HL-60 (cell line): Measurements from ENCODE around the gene PAQR5.

ENCODE experiments used
- GABPA ChIP-seq: IDR thresholded peaks from 2 replicates; pipeline ENCODE4 v1.6.1; 2012; ENCODE audit warnings: low read depth
- POLR2AphosphoS5 ChIP-seq: IDR thresholded peaks from 2 replicates; pipeline ENCODE4 v1.6.1; 2012; ENCODE audit warnings: low read depth
- REST ChIP-seq: IDR thresholded peaks from 2 replicates; pipeline ENCODE4 v1.6.1; 2012; ENCODE audit warnings: low read depth; ENCODE audit not compliant: insufficient replicate concordance
- SPI1 ChIP-seq: IDR thresholded peaks from 2 replicates; pipeline ENCODE4 v1.6.1; 2012; ENCODE audit warnings: low read depth, mild to moderate bottlenecking, borderline replicate concordance
- TF ChIP-seq, protein P1 (sequence below): IDR thresholded peaks from one replicate; pipeline ENCODE4 v1.5.1; 2011; ENCODE audit warnings: low read length, control low read depth, inconsistent platforms; ENCODE audit not compliant: insufficient read depth

DNA sequence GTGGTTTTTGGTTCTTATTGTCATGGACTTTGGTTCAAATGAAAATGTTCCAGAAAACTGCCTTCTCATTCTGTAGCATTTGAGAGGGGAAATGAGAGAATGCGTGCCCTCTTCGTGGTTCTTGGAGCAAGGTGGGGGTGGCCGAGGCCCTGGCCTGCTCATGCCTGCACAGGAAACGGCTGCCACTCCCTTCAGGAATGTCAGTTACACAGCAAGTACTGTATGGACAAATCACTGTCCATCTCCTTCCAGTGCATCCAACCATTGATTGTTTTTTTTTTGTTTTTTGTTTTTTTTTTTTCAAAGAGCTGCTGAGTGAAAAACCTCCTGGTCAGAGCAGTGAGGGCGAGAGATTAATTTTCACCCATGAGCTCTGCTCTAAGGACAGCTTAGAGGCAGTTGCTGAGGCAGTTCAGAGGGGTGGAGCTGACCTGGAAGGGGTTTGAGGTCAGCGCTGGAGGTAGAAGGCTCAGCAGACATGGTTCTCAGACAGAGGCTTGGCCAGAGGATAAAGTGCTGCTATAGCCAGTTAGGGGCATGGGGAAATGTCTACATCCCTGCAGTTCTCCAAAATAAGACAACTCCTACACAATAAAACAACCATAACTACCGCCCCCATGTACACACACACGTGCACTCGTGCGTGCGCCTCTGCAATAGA is 95.2 kb downstream of the PAQR5 start:
- no peak for TF ChIP-seq POLR2AphosphoS5
- TF ChIP-seq, protein P1, sequence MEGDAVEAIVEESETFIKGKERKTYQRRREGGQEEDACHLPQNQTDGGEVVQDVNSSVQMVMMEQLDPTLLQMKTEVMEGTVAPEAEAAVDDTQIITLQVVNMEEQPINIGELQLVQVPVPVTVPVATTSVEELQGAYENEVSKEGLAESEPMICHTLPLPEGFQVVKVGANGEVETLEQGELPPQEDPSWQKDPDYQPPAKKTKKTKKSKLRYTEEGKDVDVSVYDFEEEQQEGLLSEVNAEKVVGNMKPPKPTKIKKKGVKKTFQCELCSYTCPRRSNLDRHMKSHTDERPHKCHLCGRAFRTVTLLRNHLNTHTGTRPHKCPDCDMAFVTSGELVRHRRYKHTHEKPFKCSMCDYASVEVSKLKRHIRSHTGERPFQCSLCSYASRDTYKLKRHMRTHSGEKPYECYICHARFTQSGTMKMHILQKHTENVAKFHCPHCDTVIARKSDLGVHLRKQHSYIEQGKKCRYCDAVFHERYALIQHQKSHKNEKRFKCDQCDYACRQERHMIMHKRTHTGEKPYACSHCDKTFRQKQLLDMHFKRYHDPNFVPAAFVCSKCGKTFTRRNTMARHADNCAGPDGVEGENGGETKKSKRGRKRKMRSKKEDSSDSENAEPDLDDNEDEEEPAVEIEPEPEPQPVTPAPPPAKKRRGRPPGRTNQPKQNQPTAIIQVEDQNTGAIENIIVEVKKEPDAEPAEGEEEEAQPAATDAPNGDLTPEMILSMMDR = no peak
- TF ChIP-seq GABPA = no peak
- TF ChIP-seq SPI1 = no peak
- no peak for TF ChIP-seq REST
